Adipose tissue (tissue), 3 donors: Measurements from ENCODE around the gene SEMA5A. TPM values are rescaled to one million over a fixed set of nuclear protein-coding genes. Genes with fewer than 3 reads are reported as not detected.

Experiments
- H3K27ac ChIP-seq: one replicate; pipeline ENCODE4 v1.5.1; 2013; ENCODE audit warnings: low read depth, low read length
- WGBS, 3 donors: extraction: QIAGEN DNeasy Blood & Tissue Kit; methylation state at CpG; one replicate each; pipeline ENCODE4 v1.1.7; 2013; 5-methylcytosine and 5-hydroxymethylcytosine counted together
- polyA plus RNA-seq, 3 donors: library from polyadenylated mRNA; stranded (reverse); fragments of 200-250 nt; gene quantifications; one replicate each; pipeline ENCODE4 v1.2.3, GENCODE V29; 2013
- donor health status: healthy with polysubstance abuse.
- donor health status: Bipolar disorder and iron deficiency.
- donor health status: healthy.

SEMA5A gene
- polyA plus RNA-seq, 3 donors = 0.70 to 1.5 (median 1.2) TPM

DNA sequence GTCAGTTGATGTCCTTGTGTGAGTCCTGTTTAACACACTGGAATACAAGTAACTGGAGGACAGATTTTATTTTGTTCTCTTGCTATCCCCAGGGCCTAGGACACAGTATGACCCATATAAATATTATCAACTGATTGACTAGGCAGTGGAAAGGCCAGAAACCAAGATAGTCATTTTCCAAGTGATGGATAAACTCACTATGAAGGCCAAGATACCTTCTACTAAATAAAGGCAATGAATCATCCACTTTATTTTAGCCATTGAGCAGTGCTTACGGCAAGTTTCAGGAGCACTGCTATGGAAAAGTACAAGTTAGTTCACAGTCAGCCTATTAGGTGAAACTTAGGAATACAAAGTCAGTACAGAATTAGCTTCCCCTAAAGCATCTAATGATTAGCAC is 153.2 kb downstream of the SEMA5A start:
- no peak overlapping the region for H3K27ac ChIP-seq
- 85 to 100% (median 88%) methylated on average over 1 of the region's 1 CpG for WGBS, 3 donors

DNA sequence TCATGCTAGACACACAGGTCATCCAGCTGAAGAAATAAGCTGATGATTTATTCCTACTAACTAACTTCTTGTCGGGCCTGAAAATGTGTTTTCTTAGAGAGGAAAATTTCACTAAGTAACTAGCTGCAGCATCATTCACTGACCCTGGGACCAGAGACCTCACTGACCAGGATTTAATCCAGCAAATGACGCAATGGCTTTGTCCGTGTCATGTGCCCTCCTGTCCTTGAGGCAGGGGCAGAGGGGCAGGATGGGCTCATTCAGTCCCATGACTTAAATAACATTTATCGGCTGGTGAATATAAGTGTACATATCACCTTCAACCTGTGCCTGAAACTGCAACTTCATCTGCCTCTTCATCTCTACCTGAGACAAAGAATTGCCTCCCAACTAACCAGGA is 154.8 kb downstream of the SEMA5A start:
- WGBS, 3 donors = 92 to 94% (median 93%) methylated on average over 4 of the region's 4 CpGs

DNA sequence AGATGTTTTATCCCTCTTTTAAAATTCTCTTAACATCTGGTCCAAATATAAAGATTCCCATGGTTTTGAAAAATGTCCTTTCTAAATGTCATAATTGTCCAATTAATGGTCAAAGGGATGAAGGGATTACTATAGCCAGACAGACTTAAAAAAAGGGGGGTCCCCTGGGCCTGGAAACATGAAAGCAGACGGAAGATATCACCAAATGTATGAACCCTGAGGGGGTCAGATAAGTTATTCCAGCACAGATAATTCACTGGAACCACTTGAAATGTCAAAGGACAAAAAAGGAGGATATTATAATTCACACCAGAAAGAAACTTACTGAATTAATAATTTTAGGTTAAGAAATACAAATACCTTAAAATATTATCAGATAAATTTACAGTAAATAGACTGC is 155.8 kb downstream of the SEMA5A start:
- no peak overlapping the region for H3K27ac ChIP-seq
- WGBS, 3 donors = 53 to 64% (median 57%) methylated on average over 1 of the region's 1 CpG

More for the DNA sequence above, 154.8 kb downstream of the SEMA5A start:
- no peak overlapping the region for H3K27ac ChIP-seq

DNA sequence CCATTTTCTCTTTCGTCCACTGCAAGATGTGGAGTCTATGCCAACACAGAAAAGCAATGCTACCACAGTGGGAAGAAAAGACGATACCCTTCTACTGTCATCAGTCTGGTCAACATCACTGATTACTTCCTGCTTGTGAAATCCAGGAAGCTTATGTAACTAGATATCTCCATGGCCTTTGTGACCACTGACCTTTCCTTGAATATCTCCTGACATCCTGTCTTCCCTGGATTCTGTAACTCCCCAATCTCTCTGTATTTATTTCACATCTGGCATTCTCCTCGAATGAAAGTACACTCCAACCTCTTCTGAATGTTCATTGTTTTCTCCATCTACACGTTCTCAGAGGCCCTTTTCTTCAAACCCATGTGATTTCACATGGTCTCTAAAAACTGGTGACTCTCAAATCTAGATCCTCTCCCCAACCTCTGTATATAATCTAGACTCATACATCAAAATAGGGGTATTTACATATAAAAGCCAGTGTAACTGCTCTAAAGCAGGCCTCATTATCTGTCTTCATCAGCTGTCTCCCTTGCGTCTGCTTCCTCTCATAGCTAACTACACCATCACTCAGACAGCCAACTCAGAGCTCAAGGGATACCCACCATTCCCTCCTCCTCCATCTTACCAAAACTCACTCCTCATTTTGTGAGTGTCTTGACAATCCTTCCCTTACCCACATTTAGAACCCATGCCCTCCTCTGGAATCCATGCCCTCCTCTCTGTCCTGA is 156.8 kb downstream of the SEMA5A start:
- no peak overlapping the region for H3K27ac ChIP-seq
- WGBS, 3 donors = 50 to 77% (median 52%) methylated on average over 5 of the region's 5 CpGs

DNA sequence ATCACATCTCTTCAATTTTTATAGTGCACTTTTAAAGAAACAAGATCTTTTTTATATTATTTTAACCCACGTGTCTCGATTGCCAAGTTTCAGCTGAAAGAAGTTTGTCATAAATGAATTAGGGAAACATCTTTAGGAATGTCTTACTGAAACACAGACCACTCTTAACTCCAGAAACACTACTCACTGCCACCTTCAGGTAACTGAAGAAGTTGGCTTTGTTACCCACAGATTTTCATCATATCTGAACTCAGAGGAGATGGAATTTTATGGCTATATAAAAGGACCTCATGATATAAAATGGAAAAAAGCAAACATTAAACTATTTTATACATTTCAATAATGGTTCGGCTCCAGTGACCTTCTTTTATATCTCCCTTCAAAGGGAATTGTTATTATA is 158.0 kb downstream of the SEMA5A start:
- no peak overlapping the region for H3K27ac ChIP-seq
- WGBS, 3 donors = 71% methylated on average over 3 of the region's 3 CpGs

DNA sequence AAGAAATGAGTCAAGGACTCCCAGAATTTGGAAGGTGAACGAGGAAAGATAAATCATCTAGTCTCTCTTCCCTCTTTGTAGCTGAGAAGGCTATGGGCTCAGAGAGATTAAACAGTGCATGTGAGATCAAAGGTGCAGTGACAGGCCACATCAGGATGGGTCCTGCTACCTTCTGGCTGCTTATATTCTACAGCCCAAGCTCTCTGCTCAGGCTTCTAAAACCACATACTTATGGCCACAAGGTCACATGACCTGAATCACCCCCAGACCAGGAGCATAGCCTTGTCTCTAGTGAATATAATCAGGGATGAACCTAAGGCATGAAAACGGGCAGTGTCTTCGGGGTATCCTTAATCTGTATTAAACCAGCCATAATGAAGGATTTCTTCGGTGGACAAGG is 158.9 kb downstream of the SEMA5A start:
- 81 to 94% (median 86%) methylated on average over 4 of the region's 4 CpGs for WGBS, 3 donors

DNA sequence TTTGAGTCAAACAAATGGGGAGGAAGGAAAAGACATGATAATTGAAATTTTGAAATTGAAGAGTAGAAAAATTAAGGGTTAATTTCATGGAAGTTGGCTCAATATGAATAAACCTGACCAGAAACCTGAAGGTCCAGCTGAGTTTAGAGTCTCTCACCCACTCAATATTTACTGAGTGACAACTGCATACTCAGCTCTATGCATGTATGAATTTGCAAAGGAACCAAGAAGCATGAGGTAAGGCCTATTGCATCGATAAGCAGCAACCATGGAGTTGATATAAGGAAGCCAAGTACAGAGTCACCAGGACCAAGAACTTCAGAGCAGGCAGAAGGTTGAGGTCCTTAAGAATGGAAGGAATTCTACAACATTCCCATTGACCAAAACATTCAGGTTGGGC is 163.4 kb downstream of the SEMA5A start:
- no peak overlapping the region for H3K27ac ChIP-seq
- WGBS, 3 donors = 81 to 89% (median 86%) methylated on average over 1 of the region's 1 CpG

More for the DNA sequence above, 158.9 kb downstream of the SEMA5A start:
- H3K27ac ChIP-seq = no peak overlapping the region

DNA sequence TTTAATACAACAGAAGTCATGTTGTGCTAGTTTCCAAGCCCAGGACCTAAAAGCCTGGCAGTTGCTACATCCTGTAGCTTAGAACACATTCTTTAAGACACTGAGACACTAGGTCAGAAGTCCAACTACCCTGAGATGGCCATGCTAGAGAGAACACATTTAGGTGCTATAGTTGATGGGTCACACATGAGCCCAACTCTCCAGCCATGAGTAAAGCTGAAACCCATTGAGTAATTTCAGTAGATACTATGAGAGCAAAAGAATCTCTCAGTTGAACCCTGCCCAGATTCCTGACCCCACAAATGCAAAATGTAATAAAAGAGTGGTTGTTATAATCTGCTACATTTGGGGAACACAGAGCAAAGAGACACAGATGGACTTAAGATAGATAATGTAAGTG is 164.4 kb downstream of the SEMA5A start:
- H3K27ac ChIP-seq = no peak overlapping the region

DNA sequence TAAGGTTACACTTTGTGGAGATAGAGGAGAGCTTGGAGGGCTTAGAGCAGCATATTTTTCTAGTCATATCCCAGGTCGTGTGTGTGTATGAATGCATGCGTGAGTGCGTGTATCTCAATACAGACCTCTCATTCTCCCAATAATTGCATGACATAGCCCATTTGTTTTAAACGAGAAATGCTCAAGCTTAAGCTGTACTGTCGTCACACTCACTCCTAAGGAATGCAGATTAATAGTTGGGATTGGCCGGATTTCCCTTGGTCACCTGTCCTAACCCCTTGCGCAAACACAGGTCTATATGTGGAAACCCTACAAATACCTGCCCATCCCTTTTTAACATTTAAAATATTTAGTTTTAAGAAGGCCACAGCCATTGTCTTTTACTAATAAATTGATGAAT is 165.8 kb downstream of the SEMA5A start:
- WGBS, 3 donors = 79 to 85% (median 80%) methylated on average over 7 of the region's 7 CpGs

DNA sequence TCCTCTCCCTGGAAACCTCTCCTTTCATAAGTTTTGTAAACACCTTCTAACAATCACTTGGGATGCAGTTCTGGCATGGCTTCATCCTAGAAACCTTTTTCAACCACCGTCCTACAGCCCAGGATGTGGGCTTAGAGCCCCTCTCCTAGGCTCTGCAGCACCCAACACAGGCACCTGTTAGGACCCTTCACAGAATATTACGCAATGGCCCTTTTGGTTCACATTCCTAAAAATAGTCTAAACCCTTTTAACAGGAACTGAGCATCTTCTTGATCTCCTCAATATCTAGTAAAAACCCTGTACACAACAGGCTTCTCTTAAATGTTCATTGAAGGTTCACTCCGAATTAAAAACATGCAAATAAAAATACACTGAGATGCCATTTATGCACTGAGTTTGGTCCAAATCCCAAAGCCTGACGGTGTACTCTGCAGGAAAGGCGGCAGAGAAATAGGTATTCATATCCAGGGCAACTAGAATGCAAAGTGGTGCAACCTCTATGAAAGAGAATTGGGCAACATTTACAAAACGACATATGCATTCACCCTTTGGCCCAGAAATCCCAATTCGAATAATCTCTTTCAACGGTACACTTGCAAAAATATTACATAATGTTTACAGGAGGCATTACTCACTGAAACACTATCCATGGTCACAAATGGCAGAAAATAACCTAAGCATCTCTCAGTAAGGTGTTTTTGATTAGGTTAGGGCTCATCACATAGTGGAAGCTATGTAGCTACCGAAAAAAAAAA is 169.3 kb downstream of the SEMA5A start:
- H3K27ac ChIP-seq = no peak overlapping the region
- 77 to 87% (median 82%) methylated on average over 9 of the region's 9 CpGs for WGBS, 3 donors

More for the DNA sequence above, 165.8 kb downstream of the SEMA5A start:
- no peak overlapping the region for H3K27ac ChIP-seq

DNA sequence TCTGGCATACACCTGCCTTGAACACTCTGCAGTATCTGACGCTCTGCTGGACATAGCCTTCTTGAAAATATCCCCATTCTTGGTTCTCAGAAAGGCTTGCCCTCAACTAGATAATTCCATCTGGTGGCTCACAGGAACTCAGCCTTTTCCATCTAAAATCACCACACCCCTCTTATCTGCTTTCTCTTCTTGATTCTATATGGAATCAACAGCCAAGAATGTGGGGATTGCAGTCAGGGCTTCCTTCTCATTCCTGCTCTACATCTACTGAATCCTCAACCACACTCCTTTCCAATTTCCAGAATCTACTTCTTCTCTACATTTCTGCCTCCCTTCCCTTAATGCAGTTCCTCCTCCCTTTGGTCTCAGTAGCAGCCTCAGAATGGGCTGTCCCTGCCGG is 170.1 kb downstream of the SEMA5A start:
- WGBS, 3 donors = 88 to 97% (median 90%) methylated on average over 2 of the region's 2 CpGs
- H3K27ac ChIP-seq = no peak overlapping the region

DNA sequence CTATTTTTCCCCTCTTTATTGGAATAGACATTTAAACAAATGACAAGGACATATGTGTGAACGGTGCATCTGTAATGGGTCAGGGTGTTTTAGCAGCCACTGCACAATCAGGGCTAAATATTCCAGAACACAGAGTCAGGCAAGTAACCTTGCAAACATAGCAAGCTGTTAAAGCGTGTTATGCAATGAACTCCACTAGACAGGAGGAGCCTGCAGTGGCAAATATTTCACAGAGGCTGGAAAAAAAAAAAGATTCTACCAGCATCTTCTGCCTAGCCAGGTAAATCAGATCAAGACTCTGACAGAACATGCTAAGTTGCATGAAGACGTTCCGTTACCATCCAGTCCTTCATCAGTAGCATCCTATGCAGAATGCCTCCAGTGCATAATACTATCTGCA is 171.8 kb downstream of the SEMA5A start:
- 50 to 74% (median 70%) methylated on average over 4 of the region's 4 CpGs for WGBS, 3 donors

DNA sequence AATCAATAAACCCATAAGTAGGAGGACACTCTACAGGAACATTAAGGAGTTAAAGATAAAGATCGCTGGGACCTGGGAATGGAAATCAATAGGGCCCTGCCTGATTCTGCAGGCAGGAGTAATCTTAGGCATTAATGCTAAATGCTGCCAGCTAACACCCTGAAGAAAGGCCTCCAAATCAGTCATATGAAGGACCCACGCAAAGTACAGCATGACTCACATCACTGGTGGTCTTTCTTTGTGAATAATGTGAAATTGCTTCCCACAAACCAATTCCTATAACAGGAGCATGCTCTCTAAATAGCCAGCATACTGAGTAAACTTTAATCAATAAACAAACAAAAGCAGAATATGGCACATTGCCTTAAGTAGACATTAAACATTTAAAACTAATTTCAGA is 172.3 kb downstream of the SEMA5A start:
- WGBS, 3 donors = 49 to 89% (median 85%) methylated on average over 2 of the region's 2 CpGs
- H3K27ac ChIP-seq = no peak overlapping the region

More for the DNA sequence above, 171.8 kb downstream of the SEMA5A start:
- no peak overlapping the region for H3K27ac ChIP-seq

DNA sequence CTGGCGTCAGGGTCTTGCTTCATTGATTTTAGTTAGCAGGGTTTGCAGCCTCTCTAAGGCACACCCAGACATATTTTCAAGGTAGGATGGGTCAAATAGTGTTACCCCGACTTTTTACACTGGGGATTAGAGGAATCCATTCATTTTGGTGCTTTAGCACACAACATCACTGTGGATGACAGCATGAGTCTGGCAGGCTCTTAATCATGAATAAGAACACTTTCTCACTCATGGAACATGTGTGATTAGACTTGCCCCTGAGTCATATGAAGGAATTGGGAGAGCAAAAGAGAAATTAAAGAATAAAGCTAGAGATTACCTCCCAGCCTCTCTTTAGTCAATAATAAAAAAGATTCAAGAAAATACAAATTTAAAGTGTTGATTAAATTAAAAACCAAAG is 175.6 kb downstream of the SEMA5A start:
- 68 to 90% (median 84%) methylated on average over 2 of the region's 2 CpGs for whole genome bisulfite sequencing, 3 donors

DNA sequence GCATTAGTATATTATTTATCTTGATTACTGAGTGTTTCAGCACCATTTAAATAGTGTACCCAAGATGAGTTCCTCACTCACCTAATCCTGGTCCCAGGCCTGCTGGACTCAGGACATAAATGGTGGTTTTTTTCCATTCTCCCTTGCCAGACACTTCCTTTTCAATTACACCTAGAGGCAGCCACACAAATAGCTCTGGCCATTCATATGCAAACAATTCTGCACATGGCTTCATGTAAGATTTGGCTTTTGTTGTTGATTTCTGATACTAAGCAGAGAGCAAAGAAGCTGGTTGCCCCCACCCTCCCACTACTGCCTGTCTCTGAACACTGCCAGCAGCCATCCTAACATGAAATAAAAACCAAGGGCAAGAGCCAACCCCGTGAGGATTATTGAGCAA is 180.4 kb downstream of the SEMA5A start:
- 53 to 80% (median 59%) methylated on average over 1 of the region's 1 CpG for WGBS, 3 donors
- H3K27ac ChIP-seq = no peak overlapping the region

More for the DNA sequence above, 175.6 kb downstream of the SEMA5A start:
- no peak overlapping the region for H3K27ac ChIP-seq

DNA sequence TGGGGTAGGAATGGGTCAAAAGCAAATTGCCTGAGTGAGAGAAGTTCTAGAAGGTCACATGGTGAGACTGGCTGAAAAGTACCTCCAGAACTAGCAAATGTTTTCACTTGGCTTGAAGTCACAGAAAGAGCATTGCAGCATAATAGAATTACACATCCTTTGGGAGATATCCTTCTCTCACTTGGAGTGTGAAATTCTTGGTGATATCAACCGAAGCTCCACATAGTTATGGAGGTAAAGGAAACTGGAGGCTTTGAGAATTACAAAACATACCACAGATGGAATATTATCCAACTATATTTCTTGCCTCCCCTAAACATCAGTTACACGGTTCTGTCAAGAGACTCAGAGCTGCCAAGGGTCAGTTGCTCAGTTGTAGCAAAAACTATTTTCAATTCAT is 182.4 kb downstream of the SEMA5A start:
- H3K27ac ChIP-seq = no peak overlapping the region
- 25 to 74% (median 36%) methylated on average over 2 of the region's 2 CpGs for WGBS, 3 donors

DNA sequence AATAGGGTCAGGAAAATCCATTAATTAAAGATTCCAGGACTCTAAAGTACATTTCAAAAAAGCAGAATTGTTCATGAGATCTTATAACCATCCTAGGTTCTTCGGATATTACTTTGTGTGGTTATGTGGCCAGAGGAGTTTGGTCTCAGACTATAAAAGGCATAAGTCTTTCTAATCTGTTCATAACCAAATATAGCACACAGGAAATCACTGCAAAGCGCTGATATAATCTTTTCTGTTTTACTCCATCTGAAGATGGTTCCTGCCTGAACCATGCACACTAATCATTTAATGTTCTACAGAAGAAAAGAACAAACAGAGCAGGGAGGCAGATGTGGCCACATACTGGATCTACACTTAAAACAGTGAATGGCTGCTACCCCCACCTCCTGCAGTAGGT is 182.8 kb downstream of the SEMA5A start:
- 7 to 38% (median 10%) methylated on average over 2 of the region's 2 CpGs for WGBS, 3 donors
- H3K27ac ChIP-seq = no peak overlapping the region

DNA sequence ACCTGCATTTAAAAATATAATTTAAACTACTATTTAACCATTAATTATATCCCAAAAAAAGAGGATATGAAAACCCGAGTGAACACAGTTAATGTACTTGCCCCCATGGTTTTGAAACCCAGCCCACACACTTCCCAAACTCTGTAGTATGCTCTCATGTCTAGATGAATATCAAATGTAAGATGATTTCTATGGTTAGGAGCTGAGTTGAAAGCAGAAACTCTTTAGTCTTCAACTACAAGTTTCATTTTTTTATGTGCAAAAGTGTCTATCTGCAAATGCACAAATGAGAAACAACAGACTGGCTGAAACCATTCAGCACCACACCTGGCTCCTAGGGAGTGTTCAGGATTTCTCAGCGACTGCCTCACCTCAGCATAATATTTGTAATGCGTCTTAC is 183.3 kb downstream of the SEMA5A start:
- H3K27ac ChIP-seq = no peak overlapping the region
- WGBS, 3 donors = 46 to 83% (median 57%) methylated on average over 3 of the region's 3 CpGs

DNA sequence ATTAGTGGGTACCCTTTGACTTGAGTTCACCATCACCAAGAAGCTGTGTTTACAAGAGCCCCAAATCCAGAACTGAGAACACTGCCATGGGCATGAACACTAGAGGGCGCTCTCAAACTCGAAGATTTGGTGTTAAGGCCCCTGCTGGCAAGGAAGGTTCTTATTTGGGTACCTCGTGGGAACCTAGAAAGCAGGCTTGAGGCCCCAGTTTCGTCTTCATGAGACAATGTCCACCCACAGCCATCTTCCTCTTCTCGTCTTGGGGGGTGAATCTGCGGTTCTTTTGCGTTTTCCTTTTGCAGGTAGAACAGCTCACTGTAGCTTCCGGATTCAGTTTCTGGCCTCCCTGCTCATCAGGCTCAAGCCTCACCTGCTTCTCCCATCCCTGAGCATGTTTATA is 184.0 kb downstream of the SEMA5A start:
- H3K27ac ChIP-seq = no peak overlapping the region
- WGBS, 3 donors = 38 to 55% (median 49%) methylated on average over 8 of the region's 8 CpGs
